CD4-positive, alpha-beta T cell treated with Interleukin-21 for 1 hour (primary cell): ENCODE results near the gene GABRG3.
"Not testable (repeated sequence)": the region's sequence is repeated elsewhere in the genome, so short reads cannot be mapped to it uniquely, and the experiment has no call there.

Source experiments
- DNase-seq: peaks from one replicate; pipeline ENCODE4 v3.0.0-alpha.2; 2020

Gene GABRG3

DNA sequence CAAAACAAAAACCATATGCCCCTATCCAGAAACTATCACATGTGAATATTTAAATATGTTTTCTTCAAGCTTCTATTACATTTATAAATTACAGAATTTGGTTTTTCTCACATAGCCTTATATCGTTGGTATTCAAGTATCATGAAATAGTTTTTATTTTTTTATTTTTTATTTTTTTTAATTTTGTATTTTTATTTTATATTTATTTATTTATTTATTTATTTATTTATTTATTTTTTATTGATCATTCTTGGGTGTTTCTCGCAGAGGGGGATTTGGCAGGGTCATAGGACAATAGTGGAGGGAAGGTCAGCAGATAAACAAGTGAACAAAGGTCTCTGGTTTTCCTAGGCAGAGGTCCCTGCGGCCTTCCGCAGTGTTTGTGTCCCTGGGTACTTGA is 32.0 kb downstream of the GABRG3 start:
- not testable (repeated sequence) for DNase-seq

DNA sequence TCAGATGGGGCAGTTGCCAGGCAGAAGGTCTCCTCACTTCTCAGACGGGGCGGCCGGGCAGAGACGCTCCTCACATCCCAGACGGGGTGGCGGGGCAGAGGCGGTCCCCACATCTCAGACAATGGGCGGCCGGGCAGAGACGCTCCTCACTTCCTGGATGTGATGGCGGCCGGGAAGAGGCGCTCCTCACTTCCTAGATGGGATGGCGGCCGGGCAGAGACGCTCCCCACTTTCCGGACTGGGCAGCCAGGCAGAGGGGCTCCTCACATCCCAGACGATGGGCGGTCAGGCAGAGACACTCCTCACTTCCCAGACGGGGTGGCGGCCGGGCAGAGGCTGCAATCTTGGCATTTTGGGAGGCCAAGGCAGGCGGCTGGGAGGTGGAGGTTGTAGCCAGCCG is 33.2 kb downstream of the GABRG3 start:
- DNase-seq = not testable (repeated sequence)

DNA sequence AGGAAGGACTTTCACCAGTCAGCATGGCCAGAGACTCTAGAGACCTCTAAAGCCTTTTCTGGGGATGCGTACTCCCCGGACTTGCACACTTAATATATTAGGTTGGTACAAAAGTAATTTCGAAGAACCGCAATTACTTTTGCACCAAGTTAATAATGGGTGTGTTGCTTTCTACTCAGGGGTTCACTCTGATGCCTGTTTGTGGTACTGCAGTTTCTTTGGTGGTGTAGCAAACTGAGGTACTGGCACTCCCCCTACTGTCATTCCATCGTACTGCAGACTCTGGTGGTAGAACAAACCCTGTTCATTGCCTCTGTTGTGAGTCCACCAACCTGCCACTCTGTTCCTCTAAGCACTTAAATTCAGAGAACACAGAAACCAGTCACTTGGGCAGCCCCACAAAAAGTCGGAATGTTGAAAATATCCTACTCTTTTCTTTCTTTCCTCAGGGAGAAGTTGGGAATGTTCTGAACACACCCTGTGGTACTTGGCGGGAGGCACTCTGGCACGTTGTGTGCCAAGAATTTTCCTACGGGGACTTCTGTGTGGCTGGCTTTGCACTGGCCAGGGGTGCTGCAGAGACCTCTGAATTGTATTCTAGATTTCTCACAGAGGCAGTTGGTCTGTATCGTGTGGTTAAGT is 46.3 kb downstream of the GABRG3 start:
- DNase-seq = peak; percentile 2

DNA sequence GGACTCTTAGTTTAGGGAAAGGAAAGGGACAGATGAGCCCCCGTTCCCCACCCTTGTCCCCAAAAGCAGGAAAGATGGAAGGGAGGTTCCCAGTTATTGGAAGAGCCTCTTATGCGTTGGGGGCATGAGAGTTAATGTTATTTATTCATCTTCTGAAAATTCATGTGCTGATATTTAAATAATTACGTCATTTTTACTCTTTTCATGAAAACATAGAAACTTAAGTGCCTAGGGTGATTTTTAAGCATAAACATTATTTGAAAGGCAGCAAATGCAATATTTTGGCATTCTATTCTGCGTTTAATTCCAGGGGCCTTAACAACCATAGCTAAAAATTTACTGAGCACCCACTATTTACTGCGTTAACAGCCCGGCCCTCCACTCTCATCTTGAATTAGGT is 48.7 kb downstream of the GABRG3 start:
- no peak for DNase-seq

DNA sequence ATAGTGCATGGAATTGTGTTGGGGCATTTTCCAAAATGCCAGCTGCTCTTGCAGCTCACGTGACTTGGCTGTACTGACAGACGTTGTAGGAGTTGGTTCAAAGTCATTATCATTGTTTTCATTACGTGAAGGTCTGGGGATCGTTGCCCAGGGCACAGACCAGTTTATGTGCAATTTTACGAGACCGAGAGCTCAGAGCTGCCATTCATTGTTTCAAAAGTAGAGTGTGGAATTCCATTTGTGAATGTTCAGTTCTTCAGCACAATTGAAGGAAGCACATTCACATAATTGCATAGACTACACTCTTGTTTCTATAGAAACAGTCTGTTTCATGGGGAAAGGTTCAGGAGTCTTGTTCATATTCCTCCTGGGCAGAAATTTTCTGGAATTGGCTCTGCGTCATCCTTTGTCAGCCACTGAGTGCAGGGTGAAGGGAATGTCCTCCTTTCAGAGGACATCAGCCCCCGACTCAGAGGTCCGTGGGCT is 54.5 kb downstream of the GABRG3 start:
- DNase-seq = no peak

DNA sequence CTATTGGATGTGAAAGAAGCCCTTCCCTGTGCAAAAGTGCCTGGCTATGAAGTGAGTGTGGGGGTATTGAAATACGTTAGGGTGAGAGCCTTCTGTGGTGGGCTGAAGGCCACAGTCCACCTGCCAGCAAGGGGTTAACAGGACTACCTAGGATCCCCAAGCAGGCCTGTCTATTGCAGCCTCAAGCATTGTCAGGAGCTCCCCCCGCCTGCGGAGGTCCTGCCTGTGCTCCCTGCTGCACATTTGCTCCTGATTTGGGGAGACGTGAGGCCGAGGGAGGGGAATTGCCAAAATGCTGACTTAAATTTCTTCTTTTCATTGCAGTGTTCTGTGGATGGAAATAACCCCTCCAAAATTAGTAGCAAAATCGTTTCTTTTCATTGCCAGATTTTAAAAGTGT is 56.2 kb downstream of the GABRG3 start:
- no peak for DNase-seq

DNA sequence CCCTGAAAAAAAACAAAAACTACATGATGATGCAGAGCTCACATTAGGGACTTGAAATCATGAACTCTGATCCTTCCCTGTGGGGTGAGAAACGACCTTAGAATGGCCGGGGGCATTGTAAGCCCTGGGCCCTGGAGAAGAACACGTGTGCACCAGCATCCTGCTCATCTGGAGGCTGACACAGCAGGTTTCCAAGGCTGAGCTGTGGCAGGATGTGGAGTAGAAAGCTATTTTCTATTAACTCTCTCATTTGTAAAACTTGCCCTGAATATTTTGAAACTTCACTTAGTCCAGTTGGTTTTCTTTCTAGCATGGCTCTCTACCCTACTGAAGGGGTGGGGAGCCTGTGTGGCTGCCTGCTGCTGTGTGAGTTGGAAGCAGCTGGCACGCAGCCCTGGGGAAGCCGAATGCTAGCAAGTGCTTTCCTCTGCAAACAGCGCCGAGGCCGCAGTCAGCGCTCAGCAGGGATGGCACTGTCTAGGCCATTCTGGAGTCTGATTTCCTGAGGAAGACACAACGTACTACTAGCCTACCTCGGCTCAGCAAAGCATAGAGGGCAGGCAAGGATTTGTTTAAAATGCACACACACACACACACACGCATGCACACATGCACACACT is 58.0 kb downstream of the GABRG3 start:
- no peak for DNase-seq

DNA sequence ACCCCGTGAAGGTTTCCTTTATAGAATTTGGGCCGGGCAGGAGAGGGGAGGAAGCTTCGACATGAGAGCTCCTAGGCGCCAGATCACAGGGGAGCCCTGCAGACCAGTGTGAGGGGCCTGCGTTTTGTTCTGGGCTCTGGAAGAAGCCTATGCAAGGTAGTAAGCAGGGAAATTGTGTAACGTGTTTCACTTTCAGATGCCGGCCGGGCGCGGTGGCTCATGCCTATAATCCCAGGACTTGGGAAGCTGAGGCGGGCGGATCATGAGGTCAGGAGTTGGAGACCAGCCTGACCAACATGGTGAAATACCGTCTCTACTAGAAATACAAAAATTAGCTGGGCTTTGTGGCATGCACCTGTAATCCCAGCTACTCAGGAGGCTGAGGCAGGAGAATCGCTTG is 65.2 kb downstream of the GABRG3 start:
- no peak for DNase-seq

DNA sequence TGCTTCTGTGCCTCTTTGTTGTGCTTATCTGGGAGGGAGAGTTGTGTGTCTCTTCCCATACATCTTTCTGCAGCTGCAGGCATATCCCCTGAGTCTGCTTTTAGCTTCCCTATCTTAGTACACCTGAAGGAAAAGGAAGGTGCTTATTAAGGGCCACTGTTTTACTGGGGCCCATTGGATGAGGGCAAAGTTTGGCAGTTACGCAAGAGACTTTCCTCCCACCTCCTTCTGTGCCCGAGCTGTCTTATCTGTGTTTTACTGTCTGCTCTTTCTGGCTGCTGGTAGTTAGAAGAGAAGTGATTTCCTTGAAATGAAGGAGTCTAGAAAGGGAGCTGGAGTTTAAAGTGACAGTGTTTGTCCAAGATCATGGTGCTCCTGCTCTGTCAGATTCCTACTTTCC is 66.5 kb downstream of the GABRG3 start:
- no peak for DNase-seq

DNA sequence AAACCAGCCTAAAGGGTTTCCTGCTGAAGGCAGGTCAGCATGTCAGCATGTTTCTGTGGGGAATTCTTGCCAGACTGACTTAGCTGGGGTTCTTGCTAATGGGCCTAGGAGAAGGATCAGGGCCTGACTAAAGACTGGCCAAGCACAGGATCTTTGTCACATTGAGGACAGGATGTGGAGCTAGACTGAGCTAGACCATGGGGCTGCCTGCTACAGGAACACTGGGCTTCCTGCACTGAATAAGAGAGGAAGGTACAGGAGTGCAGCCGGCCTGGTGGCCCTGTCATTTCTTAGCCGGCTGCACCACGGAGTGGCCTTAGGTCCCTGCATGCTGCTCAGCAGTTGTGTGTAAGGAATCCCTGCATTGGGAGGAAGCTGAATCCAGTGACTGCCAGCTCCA is 68.2 kb downstream of the GABRG3 start:
- DNase-seq = no peak

DNA sequence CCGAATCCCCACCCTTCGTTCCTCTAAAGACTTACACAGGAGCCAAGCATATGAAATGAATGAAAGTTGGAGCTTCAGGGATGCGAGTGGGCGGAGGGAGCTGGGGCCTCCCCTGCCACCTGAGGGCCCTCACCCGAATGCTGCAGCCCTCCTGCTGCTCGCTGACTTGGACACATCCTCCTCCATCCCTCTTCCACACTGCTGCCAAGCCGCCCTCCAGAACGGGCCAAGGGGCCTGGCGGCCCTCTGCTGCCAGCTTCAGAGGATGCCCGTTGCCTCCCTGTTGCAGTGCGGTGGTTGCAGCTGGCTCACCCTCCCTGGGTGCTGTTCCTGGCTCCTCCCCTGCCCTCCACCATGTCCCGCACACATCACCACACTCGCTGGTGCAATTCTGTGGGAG is 71.2 kb downstream of the GABRG3 start:
- DNase-seq = no peak

DNA sequence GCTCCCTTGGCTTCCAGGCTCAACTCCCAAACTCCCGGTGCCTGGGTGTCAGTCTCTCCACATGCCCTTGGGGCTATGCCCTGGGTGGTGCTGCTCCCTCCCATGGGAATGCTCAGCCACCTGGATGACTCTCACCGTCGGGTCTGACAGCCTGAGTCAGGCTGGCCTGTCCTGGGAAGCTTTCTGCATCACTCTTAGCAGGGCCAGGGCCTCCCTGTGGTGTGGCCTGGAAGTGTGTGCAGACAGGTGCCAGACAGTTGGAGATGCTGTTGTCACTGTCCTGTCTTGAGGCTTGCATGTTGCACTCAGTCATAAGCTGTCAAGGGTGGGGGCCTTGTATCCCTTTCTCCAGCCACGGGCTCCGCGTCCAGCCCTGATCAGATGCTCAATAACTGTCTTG is 71.7 kb downstream of the GABRG3 start:
- no peak for DNase-seq

DNA sequence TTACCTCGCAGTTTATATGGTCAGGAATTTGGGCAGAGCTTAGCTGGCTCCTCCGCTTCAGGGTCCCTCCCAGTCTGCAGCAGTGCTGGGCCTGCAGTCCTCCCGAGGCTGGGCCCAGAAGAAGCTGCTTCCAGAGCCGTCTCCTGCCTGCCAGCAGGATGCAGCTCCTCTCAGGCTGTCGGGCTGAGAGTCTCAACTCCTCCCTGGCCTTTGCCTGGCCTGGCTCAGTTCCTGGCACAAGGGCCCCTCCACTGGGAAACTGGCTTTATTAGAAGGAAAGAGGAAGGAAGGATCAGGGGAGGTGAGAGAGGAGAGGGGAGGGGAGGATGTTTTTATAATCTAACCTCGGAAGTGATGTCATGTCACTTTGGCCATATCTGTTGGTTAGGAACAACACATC is 72.8 kb downstream of the GABRG3 start:
- DNase-seq = no peak

DNA sequence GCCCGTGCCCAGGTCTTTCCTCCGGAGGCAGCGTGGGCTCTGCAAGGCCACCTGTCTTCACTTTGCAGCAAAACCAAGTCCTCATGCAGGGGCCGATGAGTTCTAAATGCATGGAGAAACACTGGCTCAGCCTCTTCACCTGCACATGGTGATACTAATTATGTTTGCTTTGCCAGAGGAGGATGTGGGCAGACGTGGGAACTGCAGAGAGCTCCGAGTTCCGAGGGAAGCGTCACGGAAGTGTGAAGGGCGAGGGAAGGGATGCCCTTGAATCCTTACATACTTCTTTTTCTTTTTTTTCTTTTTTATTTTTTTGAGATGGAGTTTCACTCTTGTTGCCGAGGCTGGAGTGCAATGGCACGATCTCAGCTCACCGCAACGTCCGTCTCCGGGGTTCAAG is 74.8 kb downstream of the GABRG3 start:
- DNase-seq = no peak

DNA sequence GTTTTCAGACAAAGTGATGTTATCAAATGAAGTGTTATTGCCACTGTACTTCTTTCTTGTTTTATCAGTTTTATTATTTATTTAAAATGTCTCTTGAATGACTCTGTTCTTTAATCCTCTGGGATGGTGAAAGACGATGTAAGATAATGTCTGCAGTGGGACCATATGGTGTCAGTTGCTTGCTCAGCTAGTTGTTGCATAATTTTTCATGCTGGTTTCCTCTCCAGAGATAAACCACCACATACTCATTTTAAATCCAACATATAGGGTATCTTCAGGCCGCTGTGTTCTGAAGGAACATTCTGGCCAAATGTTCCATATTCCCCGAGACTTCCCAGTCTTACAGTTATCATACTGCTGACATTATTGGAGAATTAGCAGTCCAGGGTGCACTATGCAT is 75.9 kb downstream of the GABRG3 start:
- DNase-seq = no peak

DNA sequence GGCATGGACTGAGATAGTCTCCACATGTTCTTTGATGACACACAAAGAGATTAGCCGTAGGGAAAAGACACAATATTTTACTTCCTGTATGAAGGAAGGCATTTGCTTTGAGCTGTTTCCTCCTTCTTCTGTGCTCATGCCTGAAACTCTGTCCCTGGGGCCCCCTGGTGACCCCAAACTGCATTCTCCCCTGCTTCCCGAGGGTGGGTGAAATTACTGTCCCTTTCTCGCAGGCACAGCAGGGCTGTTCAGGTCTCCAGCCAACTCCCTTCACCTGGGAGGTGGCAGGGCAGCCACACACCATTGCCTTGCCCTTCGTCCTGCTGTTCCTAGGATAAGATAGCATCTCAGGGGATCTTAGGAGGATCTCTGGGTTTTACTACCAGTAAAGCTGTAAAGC is 79.2 kb downstream of the GABRG3 start:
- DNase-seq = no peak

DNA sequence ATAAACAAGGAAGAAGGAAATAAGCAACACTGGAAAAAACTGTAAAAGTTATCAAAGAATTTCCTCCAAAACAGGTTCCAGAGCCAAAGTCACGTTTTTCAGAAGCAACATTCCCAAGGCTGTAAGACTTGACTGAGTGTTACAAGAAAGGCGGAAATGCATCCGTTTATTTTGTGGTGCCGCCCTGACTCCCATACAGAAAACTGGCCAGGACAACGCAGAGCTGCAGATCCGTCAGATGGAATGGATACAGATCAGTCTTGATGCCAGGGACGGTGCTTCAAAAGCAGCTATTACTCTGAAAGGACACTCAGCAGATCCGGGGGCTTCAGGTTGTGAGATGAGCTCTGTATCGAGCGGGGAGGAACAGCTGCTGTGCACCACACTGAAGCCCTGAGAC is 83.4 kb downstream of the GABRG3 start:
- DNase-seq = no peak

DNA sequence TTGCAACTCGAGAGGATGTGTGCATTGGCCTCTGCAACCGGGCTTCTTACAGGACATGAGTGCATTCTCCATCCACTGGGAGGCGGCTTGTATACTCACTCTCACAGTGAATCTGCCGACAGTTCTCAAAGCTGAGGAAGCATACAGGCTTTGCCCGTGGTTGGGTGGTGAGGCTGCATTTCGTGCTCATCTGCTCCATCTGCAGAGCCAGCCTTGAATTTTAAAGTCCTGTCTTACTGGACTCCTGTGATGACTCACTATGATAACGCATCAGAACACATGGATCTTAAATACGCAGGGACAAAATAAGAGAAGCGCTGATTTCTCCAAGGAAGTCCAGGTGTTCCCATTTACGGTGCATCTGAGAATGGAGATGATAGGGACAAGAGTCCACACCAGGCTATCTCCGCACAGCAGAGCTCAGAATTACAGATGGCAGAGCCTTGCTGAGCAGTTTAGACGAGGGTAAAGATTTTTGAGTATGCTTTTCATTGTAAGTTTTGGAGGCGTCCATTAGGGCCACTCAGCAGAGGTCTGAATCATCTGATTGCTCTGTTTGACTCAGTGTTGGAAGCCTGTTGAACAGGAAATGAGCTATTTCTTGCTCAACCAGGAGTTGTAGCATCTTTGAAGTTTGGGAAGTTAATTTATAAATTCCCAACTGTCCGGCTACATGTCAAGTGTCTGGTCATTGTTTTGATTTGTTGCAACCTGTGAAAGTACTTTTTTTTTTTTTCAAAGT is 87.1 kb downstream of the GABRG3 start:
- DNase-seq = no peak

DNA sequence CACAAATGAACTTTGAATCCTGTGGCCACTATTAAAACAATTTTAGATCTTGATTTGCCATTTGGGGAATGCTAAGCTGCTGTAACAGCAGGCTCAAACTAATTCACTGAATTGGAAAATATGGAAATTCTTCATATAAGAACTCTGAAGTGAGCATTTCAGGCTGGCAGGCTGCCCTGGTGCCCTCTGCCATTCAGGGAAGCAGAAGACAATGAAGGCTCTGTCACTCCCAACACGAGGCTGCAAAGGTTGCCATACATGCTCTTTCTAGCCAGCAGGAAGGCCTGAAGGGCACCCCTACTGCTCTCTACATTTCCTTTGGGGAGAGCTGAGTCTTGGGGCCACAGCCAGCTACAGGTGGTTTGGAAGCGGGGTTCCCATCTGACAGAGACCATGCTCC is 88.0 kb downstream of the GABRG3 start:
- DNase-seq = no peak

DNA sequence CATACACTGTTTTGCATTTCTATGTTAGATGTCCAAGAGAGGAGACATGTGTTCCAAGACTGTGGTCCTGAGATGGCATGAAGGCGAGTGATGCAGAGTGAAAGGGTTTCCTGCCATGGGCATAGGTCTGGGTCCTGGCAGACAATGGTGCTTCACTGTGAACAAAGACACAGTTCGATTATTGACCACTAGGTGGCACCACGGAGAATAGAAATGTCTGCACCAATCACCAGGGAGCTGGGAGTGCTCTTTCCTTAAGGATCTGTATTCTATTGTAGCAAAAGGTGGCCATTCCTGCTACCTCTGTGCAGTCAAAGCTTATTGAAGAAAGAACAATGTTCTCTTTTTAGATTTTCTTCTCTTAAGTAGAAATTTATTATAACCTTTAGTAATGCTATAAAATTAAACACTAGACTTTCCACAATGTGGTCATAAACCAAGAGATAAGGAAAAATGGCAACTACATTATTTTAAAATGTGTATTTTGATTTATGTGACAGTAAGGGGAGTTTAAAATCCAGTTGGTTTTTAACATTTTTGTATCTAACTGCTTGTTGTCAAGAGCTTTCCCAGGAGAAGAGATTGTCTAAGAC is 88.7 kb downstream of the GABRG3 start:
- no peak for DNase-seq

DNA sequence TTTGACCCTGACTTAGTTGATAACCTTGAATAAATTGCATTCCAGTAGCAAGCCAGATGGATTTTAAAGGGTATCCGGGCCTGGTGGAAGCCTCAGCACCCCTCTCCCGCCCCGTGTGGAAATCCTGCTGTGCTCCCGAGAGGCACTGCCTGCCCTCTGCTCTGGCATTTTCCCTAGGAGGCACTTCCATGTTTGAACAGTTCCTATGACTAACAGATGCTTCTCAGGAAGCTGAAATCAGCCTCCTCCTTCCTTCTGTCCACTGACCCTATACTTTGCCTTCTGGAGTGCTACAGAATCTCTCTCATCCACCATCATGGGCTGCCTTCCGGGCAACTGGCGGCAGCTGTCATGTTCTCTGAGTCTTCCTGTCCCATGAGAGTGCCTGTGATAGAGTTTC is 90.8 kb downstream of the GABRG3 start:
- DNase-seq = no peak

DNA sequence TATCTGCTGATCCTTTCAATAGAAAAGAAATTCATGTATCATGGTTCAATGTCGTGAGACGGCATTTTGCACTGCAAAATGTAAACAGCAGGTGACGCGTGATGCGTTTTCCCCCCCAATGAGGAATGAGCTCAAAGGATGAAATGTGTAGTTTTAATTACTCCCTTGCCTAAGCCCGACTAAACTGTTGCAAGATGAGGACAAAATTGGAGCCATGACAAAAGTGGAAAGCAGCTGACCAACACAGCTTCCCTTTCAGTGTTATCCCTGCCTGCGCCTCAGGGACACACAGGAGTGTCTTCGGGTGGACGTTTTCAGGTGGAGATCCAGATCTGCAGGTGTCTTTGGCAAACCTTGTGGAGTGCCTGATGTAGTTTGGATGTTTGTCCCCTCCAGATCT is 92.0 kb downstream of the GABRG3 start:
- DNase-seq = no peak

DNA sequence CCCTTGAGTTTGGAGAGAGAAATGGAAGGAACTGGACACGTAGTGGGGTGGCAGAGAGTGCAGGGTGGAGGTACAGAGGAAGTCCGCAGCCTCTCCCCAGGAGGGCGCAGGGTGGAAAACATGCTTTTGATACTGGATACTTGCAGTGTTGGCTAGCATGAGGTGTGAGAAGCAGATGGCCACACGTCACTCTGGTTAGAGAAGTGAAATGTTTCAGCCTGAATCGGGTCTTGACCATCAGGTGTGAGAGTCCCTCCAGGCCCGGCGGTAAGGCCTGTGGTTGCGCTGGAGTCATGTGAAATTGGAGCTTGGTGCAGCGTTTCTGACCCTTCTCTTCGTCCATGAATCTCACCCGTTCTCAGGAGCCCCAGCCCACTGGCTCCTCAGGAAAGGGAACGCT is 93.1 kb downstream of the GABRG3 start:
- no peak for DNase-seq

DNA sequence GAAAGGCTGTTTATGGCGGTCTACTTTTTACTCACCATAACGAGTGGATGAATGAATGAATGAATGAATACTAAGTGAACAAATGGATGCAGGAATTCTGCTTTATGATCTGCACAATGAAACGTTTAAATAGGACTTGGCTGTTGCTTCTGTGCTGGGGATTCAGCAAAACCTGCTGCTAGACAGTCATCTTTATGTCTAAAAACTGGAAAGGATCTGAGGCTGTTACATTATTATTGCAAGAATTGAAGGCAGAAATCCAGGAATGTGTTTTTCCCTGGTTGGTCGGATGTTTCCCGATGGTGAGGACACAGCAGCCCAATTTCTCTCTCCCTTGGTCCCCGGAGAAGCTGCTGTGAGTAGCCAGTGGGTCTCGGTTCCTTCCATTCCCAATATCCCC is 94.2 kb downstream of the GABRG3 start:
- no peak for DNase-seq
